Type B pancreatic cell (in vitro differentiated cells): ENCODE measurements around the gene PMP22. TPM values are rescaled to one million over a fixed set of nuclear protein-coding genes. Genes with fewer than 3 reads are reported as not detected.

ENCODE experiments used
- DNase-seq: peaks from one replicate; pipeline ENCODE4 v3.0.0; 2021; ENCODE audit warnings: mixed read lengths; ENCODE audit not compliant: unreplicated experiment; ENCODE audit errors: extremely low spot score
- H3K27ac Mint-ChIP-seq: 2 replicates; pipeline ENCODE4 v1.8.0; 2021; ENCODE audit warnings: mild to moderate bottlenecking, mixed read lengths
- H3K27me3 Mint-ChIP-seq: 2 replicates; pipeline ENCODE4 v1.8.0; 2021; ENCODE audit warnings: mixed read lengths
- H3K36me3 Mint-ChIP-seq: 2 replicates; pipeline ENCODE4 v1.8.0; 2021; ENCODE audit warnings: mixed read lengths
- H3K4me1 Mint-ChIP-seq: one replicate; pipeline ENCODE4 v1.8.0; 2021; ENCODE audit warnings: mixed read lengths; ENCODE audit not compliant: unreplicated experiment
- H3K4me3 Mint-ChIP-seq: 2 replicates; pipeline ENCODE4 v1.8.0; 2021; ENCODE audit warnings: mild to moderate bottlenecking, mixed read lengths
- H3K9me3 Mint-ChIP-seq: 2 replicates; pipeline ENCODE4 v1.8.0; 2021; ENCODE audit warnings: mixed read lengths
- CTCF ChIP-seq: fragments of 200-600 bp; sonication (generic); conservative IDR thresholded peaks from 2 replicates; pipeline ENCODE4 v1.5.0; 2021; ENCODE audit warnings: antibody characterized with exemption, mild to moderate bottlenecking
- microRNA-seq: library from miRNA; unstranded; fragments of <30 nt; microRNA quantifications from one replicate; pipeline ENCODE4, GENCODE V29; 2020
- total RNA-seq: library from RNA; stranded (reverse); gene quantifications from 2 replicates; pipeline ENCODE4 v1.2.1, GENCODE V29; 2021; ENCODE audit warnings: low replicate concordance

Gene PMP22
- total RNA-seq, 1 donor from 2014 or later, result 16.2 TPM

- no peak for TF ChIP-seq CTCF
- Mint-ChIP-seq H3K27me3 (no peaks in the 10 kb centered on the region), H3K4me1 (no peaks in the 10 kb centered on the region), H3K36me3 (no peaks in the 10 kb centered on the region), H3K9me3 (no peaks in the 10 kb centered on the region), H3K4me3 (no peak overlapping the region), H3K27ac (no peak overlapping the region)
- no peak for DNase-seq
These were observed 79.5 kb downstream of the PMP22 start for GRCh38 chr17:15185625-15185991.

- H3K9me3 Mint-ChIP-seq, result no peaks in the 10 kb centered on the region
- H3K27ac Mint-ChIP-seq, result no peak overlapping the region
- TF ChIP-seq CTCF, result no peak
These were observed 80.1 kb downstream of the PMP22 start for GRCh38 chr17:15184872-15185624.

GRCh38 chr17:15181816-15182215, 83.3 kb downstream of the PMP22 start:
- Mint-ChIP-seq H3K4me3 (no peak overlapping the region), H3K27ac (no peak overlapping the region), H3K4me1 (no peaks in the 10 kb centered on the region), H3K9me3 (no peaks in the 10 kb centered on the region), H3K27me3 (peaks cover 5% of the 10 kb centered on the region), H3K36me3 (no peaks in the 10 kb centered on the region)
- TF ChIP-seq CTCF, result no peak
- no peak for DNase-seq

More at GRCh38 chr17:15184872-15185624, 80.1 kb downstream of the PMP22 start:
- Mint-ChIP-seq H3K36me3 (no peaks in the 10 kb centered on the region), H3K27me3 (no peaks in the 10 kb centered on the region), H3K4me1 (no peaks in the 10 kb centered on the region), H3K4me3 (no peak overlapping the region)
- no peak for DNase-seq

- Mint-ChIP-seq H3K36me3 (no peaks in the 10 kb centered on the region), H3K9me3 (no peaks in the 10 kb centered on the region), H3K4me1 (no peaks in the 10 kb centered on the region), H3K4me3 (no peak overlapping the region), H3K27me3 (peaks cover 5% of the 10 kb centered on the region), H3K27ac (no peak overlapping the region)
- no peak for DNase-seq
- no peak for TF ChIP-seq CTCF
These were observed 83.8 kb downstream of the PMP22 start for GRCh38 chr17:15181333-15181732.

GRCh38 chr17:15180121-15180561, 85.0 kb downstream of the PMP22 start:
- no peak for DNase-seq
- H3K4me1 Mint-ChIP-seq, result no peaks in the 10 kb centered on the region

More at GRCh38 chr17:15180121-15180561, 85.0 kb downstream of the PMP22 start:
- TF ChIP-seq CTCF, result no peak
- Mint-ChIP-seq H3K27ac (no peak overlapping the region), H3K4me3 (no peak overlapping the region), H3K27me3 (peaks cover 9% of the 10 kb centered on the region), H3K36me3 (no peaks in the 10 kb centered on the region), H3K9me3 (no peaks in the 10 kb centered on the region)

Small RNA genes within 50 kb of the gene (microRNA-seq; reads per million reads assigned to microRNA genes)
- gene MIR4731, result not detected

Other genes with a start within 250 kb of the PMP22 start
- 0.56 and 1.3 TPM in 2 replicates for gene TEKT3, start 76.3 kb upstream of the PMP22 start, total RNA-seq
- gene CDRT4, start 202.3 kb upstream of the PMP22 start, total RNA-seq, result 5.4 and 12.9 TPM in 2 replicates